Measurements from ENCODE around the gene NDFIP1. TPM values are rescaled to one million over a fixed set of nuclear protein-coding genes. Genes with fewer than 3 reads are reported as not detected.
"Not testable (repeated sequence)": the region's sequence is repeated elsewhere in the genome, so short reads cannot be mapped to it uniquely, and the experiment has no call there.

Gene NDFIP1
- total and polyA plus RNA-seq, 2 of the 8 experiments (the other 6 are each of a cell fraction or from before 2014, with no cell fraction given) = 8.8 to 27.1 TPM

GRCh38 chr5:142087920-142088679 lies 20.5 kb upstream of the NDFIP1 start (continued):
- TF ChIP-seq E2F6 (IDR thresholded peaks at IDR 0.05) (no peak), RFX5 (IDR thresholded peaks at IDR 0.05; ENCODE audit: borderline replicate concordance, low read depth, low read length) (no peak), TBP (IDR thresholded peaks at IDR 0.05; ENCODE audit: low read depth, low read length) (no peak), EGR1 (IDR thresholded peaks at IDR 0.05; ENCODE audit: borderline replicate concordance, low read depth, low read length) (no peak)

GRCh38 chr5:142088855-142089479 lies 19.6 kb upstream of the NDFIP1 start:
- H3K36me3 ChIP-seq (ENCODE audit: control insufficient read depth in 2 of 4, insufficient read depth in 4 of 4, low read length in 3 of 4); H3K23ac ChIP-seq (ENCODE audit: insufficient read length); H3K79me1 ChIP-seq (ENCODE audit: low read depth, low read length); FAIRE-seq; H4K8ac ChIP-seq (ENCODE audit: extremely low read depth, insufficient read depth, low read length); H3K56ac ChIP-seq (replicated peaks; ENCODE audit: insufficient read length, low read depth, low read length); H2BK20ac ChIP-seq (ENCODE audit: low read length); DNase-seq (ENCODE audit: low read depth in 1 of 2, low spot score in 2 of 2); H4K5ac ChIP-seq (ENCODE audit: insufficient read length, low read depth, low read length); H3K79me2 ChIP-seq (ENCODE audit: control insufficient read depth in 1 of 2, insufficient read depth in 2 of 2, low read length in 2 of 2); H2BK12ac ChIP-seq (ENCODE audit: low read depth, low read length); H2AFZ ChIP-seq (ENCODE audit: low read length); H2BK5ac ChIP-seq (ENCODE audit: low read depth, low read length); H3K9ac ChIP-seq (replicated peaks in 1 of 4; ENCODE audit: extremely low read depth in 1 of 4, low read depth in 3 of 4, low read length in 3 of 4); H3K27ac ChIP-seq (ENCODE audit: low read depth, low read length); H2AK5ac ChIP-seq (ENCODE audit: low read depth, low read length); H4K91ac ChIP-seq (replicated peaks; ENCODE audit: insufficient read length, low read length); H3K9me3 ChIP-seq (ENCODE audit: insufficient read depth in 2 of 2, low read depth in 1 of 2, low read length in 1 of 2); H3K18ac ChIP-seq (ENCODE audit: extremely low read depth, low read length); POLR2A ChIA-PET (ENCODE audit: partially characterized antibody); H4K20me1 ChIP-seq (replicated peaks in 1 of 2; ENCODE audit: control insufficient read depth in 1 of 2, insufficient read depth in 2 of 2, low read length in 2 of 2); H3K4me2 ChIP-seq (ENCODE audit: insufficient read depth in 1 of 2, low read depth in 2 of 2, low read length in 2 of 2); H3K27me3 ChIP-seq (replicated peaks in 1 of 4; ENCODE audit: control insufficient read depth in 3 of 4, extremely low read depth in 1 of 4, insufficient read depth in 3 of 4, low read length in 3 of 4); H3K4me3 ChIP-seq (ENCODE audit: extremely low read depth in 1 of 4, insufficient read depth in 2 of 4, low read depth in 3 of 4, low read length in 4 of 4); H3K23me2 ChIP-seq (ENCODE audit: low read depth, low read length); H2BK15ac ChIP-seq (ENCODE audit: low read length); H2BK120ac ChIP-seq (replicated peaks; ENCODE audit: low read depth, low read length); H3K4me1 ChIP-seq (replicated peaks in 1 of 4; ENCODE audit: control insufficient read depth in 3 of 4, insufficient read depth in 4 of 4, low read length in 3 of 4); H3K14ac ChIP-seq (ENCODE audit: insufficient read length); H3K4ac ChIP-seq (replicated peaks; ENCODE audit: insufficient read length, low read depth, low read length): not testable (repeated sequence)
- CTCF ChIA-PET (ENCODE audit: partially characterized antibody) = interaction anchor here (0.9 to 1.4 kb wide), 4 partner anchors 34 to 98 kb away, joined by 3 read pairs; no protein-coding TSS in a partner anchor
- WGBS, 2 experiments (ENCODE audit: extremely low coverage in 1 of 2, insufficient coverage in 1 of 2, insufficient read length in 1 of 2, insufficient replicate concordance in 2 of 2, low coverage in 1 of 2, low lambda C conversion rate in 2 of 2, missing lambda C conversion rate in 1 of 2) = 88% methylated on average over 15 of the region's 15 CpGs; no CpG with 5 or more reads in 1 of the 2 experiments
